CD4-positive, alpha-beta T cell treated with Interleukin-10 for 1 hour (primary cell): Measurements from ENCODE around the gene CDK19.
A peak's percentile ranks its signal among the peaks of the same experiment; 100 is the strongest.

Experiments
- DNase-seq: peaks from one replicate; pipeline ENCODE4 v3.0.0-alpha.2; 2020

The CDK19 gene

GRCh38 chr6:110693994-110694393 lies 121.3 kb downstream of the CDK19 start:
- DNase-seq = no peak

DNA sequence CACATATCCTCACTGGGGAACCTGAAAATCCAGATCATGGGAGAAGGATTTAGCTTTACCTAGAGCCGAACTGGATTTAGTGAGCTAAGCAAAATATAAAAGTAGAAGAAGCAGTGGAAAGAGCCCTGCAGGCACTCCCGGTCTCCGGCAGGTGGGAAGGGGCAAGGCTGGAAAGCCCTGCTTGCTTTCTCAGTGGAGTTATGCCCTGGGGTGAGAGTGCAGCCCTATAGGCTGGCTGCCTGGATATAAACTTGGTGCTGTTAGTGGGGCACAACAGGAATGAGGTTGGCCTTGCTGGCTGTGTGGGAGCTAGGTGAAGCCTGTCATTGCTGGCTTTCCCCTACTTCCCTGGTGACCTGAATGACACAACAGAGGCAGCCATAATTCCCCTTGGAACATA lies 122.0 kb downstream of the CDK19 start:
- DNase-seq = no peak

DNA sequence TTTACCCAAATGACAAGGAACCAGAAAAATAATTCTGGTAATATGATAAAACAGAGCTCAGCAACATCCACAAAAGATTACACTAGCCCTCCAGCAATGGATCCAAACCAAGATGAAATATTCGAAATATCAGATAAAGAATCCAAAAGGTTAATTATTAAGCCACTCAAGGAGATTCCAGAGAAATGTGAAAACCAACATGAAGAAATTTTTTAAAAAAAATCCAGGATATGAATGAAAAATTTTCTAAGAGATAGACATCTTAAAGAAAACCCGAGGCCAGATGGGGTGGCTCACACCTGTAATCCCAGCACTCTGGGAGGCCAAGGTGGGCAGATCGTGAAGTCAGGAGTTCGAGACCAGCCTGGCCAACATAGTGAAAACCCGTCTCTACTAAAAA lies 124.4 kb downstream of the CDK19 start:
- no peak for DNase-seq

DNA sequence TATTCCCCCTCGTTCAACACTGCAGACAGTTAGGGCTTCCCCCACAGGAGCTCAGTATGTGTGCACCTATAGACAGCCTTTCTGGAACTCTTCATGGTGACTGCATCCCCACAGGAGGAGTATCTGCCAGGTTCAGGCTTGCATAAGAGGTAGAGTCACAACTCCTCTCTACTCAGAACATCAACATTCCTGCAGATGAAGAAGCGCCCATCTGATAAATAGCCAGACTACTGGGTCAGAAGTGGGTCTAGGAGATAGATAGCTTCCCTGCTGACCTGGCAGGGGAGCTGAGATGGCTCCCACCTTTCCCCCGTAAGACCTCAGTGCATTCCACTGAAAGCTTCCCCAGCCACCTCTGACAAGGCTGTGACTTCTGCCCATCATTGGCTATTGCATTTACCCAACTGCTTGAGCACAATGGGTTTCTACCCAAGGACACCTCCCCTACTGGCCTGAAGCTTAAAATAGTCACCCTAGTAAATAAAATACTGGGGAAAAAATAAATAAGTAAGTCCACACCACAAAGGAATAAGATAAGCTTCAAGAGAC lies 125.1 kb downstream of the CDK19 start:
- no peak for DNase-seq

- peak; percentile 32 for DNase-seq
Measured at GRCh38 chr6:110689275-110689935, 125.9 kb downstream of the CDK19 start.

DNA sequence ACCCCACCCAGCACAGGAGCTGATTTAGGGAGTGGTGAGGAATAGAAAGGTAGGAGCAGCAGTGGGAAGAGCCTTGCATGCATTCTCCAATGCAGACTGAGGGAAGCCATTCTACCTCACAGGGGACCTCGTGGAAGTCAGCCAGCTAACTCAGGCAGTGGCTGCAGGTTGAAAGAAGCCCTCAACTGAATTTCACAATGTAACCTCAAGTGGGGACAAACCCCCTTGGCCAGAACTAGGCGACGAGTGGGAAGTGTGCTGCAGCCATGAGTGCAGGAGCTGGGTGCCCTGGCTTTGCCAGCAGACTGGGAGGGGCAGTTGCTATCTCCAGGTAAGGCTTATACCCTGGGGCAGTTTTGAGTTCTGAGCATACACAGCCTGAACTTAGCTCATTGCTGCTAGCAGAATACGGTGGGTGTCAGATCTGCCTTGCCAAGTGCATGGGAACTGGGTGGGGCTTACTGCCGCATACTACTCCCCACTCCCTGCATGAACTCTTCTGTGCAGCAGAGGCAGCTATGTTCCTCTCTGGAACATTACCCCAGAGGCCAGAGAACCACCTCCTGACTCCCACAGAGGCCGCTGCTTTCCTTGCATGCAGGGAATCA lies 126.5 kb downstream of the CDK19 start:
- DNase-seq = no peak

- peak; percentile 16 for DNase-seq
Measured at GRCh38 chr6:110687326-110687725, 127.9 kb downstream of the CDK19 start.

DNA sequence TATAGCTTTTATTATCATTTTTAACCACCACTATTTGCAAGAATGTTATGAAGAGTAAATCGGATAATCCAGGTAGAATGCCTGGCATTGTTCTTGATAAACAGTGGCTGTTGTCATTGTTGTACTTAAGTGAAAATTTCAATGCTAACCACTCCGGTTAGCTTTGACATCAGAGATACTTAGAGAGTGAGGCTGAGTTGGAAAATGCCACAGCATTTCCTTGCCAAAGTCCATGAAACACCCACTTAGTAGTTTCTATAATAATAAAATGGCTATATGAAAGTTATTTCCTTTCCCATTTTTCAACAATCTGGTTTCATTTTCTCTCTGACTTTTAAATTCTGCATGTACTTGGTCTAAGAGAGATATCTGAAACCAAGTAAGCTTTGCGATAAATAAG lies 132.0 kb downstream of the CDK19 start:
- DNase-seq = no peak

DNA sequence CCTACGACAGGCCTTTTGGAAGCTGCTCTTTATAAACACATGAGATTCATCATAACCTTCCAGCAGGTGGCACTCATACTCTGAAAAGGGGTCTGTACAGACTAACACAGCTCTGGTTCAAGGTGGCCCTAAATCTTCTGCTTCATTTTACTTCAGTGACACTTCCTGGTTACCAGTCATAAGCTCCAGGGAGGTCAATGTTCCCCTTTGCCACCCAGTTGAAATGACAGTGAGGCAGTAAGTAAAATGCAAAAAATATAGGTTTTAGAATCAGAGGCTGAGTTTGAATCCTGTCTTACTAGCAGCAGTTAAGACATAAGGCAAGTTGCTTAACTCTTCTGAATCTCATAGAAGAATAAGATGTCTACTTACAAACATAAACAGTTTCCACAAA lies 132.8 kb downstream of the CDK19 start:
- DNase-seq = peak; percentile 87

DNA sequence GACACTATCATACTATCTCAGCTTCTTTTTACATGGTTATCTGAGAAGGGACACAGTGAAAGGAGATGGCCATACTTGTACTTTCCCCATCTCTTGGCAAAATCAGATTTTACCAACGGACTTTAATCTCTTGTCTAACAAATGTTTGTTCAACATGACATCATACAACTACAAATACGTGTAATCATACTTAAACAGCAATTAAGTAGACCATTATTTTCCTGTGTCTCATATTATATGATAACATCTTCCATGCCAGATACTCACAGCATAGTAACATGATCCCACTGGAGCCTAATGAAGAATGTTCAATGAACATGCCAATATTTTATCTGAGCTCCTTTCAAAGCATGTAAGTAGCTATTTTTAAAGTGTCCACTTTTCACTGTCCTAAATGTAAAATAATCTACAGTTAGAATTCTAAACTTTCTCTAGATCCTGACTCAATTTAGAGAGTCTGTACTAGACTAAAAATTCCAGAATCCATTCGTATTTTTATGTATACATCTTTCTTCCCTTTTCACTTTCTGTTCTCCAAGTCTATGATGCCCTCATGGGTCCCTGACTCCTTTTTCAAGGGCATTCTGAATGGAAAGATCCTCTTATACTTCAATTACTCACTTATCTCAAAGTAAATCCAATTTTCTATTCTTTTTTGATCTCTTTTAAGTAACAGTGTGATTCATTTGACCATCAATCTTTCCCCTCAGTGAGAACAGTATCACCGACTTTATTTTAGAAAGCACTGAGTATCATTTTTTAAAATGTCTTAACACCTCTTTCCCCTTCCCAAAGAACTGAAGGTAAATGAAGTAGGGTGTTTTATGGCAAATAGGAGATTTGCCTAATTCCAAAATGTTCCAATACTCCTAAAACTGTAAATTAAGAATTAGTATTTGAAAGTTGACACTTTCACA lies 133.5 kb downstream of the CDK19 start:
- DNase-seq = no peak

- DNase-seq = no peak
Measured at GRCh38 chr6:110676396-110676795, 138.9 kb downstream of the CDK19 start.

- no peak for DNase-seq
Measured at GRCh38 chr6:110674096-110674495, 141.2 kb downstream of the CDK19 start.

DNA sequence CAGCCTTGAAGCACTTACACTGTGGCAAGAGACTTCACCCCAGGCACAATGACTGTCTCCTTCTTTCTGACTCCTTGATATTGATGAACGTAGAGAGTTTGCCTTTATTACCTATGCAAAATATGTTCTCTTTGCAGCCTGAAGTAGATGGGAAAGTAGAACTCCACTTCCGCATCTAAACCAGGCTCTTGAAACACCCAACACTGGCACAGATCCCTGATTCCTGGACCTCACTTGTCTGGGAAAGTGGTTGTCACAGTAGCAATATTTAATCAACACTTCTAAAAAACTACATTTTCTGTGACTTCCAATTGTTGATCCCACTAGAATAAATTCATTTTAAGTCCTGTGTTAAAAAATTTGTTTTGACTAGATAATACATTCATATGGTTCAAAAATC lies 143.1 kb downstream of the CDK19 start:
- DNase-seq = no peak

- no peak for DNase-seq
Measured at GRCh38 chr6:110671447-110671846, 143.8 kb downstream of the CDK19 start.

DNA sequence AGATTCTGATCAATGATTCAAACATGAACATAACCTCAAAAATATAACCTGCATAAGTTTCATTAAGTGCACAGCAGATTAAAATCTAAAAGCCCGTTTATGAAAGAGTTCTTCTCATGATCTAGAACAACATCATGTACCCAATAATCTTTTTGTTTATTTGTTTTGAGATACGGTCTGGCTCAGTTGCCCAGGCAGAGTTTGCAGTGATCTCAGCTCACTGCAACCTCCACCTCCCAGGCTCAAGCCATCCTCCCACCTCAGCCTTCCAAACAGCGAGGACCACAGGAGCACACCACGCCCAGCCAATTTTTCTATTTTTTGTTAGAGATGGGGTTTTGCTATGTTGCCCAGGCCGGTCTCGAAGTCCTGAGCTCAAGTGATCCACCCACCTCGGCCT lies 149.7 kb downstream of the CDK19 start:
- no peak for DNase-seq

- no peak for DNase-seq
Measured at GRCh38 chr6:110664933-110665332, 150.3 kb downstream of the CDK19 start.

GRCh38 chr6:110662490-110663211 lies 152.6 kb downstream of the CDK19 start:
- DNase-seq = no peak

DNA sequence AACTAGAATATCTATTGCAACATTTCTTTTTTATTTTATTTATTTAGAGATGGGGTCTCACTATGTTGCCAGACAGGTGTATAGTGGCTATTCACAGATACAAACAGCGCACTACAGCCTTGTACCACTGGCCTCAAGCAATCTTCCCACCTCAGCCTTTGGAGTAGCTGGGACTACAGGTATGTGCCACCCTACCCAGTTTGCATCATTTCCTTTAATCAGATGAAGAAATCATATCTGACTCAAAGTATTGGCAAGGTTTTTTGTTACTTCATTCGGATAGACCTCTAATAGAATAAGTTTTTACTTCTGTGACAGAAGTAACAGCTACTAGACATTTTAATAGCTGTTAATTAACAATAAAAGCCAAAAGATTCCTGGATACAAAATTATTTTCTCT lies 153.9 kb downstream of the CDK19 start:
- no peak for DNase-seq

DNA sequence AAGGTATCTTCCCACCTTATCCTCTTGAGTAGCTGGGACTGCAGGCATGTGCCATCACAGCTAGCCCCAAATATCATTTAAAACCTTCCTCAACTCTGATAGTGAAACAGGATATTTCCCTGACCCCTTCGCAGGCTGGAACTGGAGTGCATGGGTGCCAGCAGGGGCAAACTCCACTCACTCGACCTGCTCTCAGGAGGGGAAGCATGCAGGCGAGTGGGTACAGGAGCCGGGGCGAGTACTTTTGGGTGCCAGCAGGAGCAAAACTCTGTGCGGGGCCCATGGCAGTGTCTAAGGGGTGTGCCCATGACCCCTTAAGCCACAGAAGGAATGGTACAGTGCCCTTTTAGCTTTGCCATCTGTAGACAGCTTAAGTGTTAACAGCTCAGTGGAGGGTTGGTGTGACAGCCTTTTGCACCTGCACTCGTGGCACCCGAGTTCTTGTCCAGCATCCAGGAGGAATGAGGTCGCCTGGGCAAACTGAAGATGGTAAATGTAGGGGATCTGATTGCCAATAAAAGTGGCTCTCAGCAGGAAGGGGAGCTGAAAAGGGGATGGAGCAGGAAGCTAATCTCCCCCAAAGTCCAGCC lies 155.1 kb downstream of the CDK19 start:
- DNase-seq = no peak

- no peak for DNase-seq
Measured at GRCh38 chr6:110658631-110659211, 156.5 kb downstream of the CDK19 start.

GRCh38 chr6:110656492-110656891 lies 158.8 kb downstream of the CDK19 start:
- no peak for DNase-seq

- DNase-seq = no peak
Measured at GRCh38 chr6:110655821-110656220, 159.4 kb downstream of the CDK19 start.
